ENCODE data around the gene PLOD2. TPM values are rescaled to one million over a fixed set of nuclear protein-coding genes. Genes with fewer than 3 reads are reported as not detected.
"Not testable (repeated sequence)": the region's sequence is repeated elsewhere in the genome, so short reads cannot be mapped to it uniquely, and the experiment has no call there.

PLOD2 gene
- polyA plus RNA-seq, 4 donors: 17.8 to 118 (median 21.5) TPM

GRCh38 chr3:146115619-146116018 is 45.4 kb downstream of the PLOD2 start:
- peaks cover 0 to 4% (median 2%) of the 10 kb centered on the region in 3 donors for H3K4me1 ChIP-seq (ENCODE audit: control insufficient read depth in 3 of 3, insufficient read depth in 2 of 3, low read depth in 1 of 3, low read length in 2 of 3)
- H3K27me3 ChIP-seq (ENCODE audit: control insufficient read depth in 3 of 3, insufficient read depth in 3 of 3, low read length in 3 of 3): no peaks in the 10 kb centered on the region
- WGBS, 3 donors: 66 to 93% (median 92%) methylated on average over 1 of the region's 1 CpG
- H3K27ac ChIP-seq (ENCODE audit: low read depth in 1 of 3, low read length in 2 of 3): no peak overlapping the region
- peaks cover 0 to 14% (median 5%) of the 10 kb centered on the region in 3 donors for H3K36me3 ChIP-seq (ENCODE audit: control insufficient read depth in 3 of 3, insufficient read depth in 2 of 3, low read depth in 1 of 3, low read length in 3 of 3)
- H3K4me3 ChIP-seq (ENCODE audit: low read depth in 1 of 3, low read length in 3 of 3): no peak overlapping the region
- FAIRE-seq (no peak), DNase-seq (no peak)
- peaks cover 0 to 10% of the 10 kb centered on the region in 2 donors for H3K9me3 ChIP-seq (ENCODE audit: control insufficient read depth in 2 of 2, insufficient read depth in 1 of 2, low read depth in 1 of 2, low read length in 1 of 2)

GRCh38 chr3:146113804-146114203 is 47.2 kb downstream of the PLOD2 start:
- not testable (repeated sequence) for H3K27ac ChIP-seq (ENCODE audit: low read depth in 1 of 3, low read length in 2 of 3); H3K4me1 ChIP-seq (ENCODE audit: control insufficient read depth in 3 of 3, insufficient read depth in 2 of 3, low read depth in 1 of 3, low read length in 2 of 3); H3K36me3 ChIP-seq (ENCODE audit: control insufficient read depth in 3 of 3, insufficient read depth in 2 of 3, low read depth in 1 of 3, low read length in 3 of 3); H3K4me3 ChIP-seq (ENCODE audit: low read depth in 1 of 3, low read length in 3 of 3); FAIRE-seq; H3K27me3 ChIP-seq (ENCODE audit: control insufficient read depth in 3 of 3, insufficient read depth in 3 of 3, low read length in 3 of 3); DNase-seq
- WGBS, 3 donors: 90 to 92% (median 91%) methylated on average over 12 of the region's 12 CpGs
- peaks cover 0 to 10% of the 10 kb centered on the region in 2 donors for H3K9me3 ChIP-seq (ENCODE audit: control insufficient read depth in 2 of 2, insufficient read depth in 1 of 2, low read depth in 1 of 2, low read length in 1 of 2)

- peak; percentile 23 for FAIRE-seq
- Histone ChIP-seq H3K9me3 (ENCODE audit: control insufficient read depth in 2 of 2, insufficient read depth in 1 of 2, low read depth in 1 of 2, low read length in 1 of 2) (peaks cover 0 to 10% of the 10 kb centered on the region in 2 donors), H3K27ac (ENCODE audit: low read depth in 1 of 3, low read length in 2 of 3) (no peak overlapping the region), H3K27me3 (ENCODE audit: control insufficient read depth in 3 of 3, insufficient read depth in 3 of 3, low read length in 3 of 3) (no peaks in the 10 kb centered on the region), H3K4me3 (ENCODE audit: low read depth in 1 of 3, low read length in 3 of 3) (no peak overlapping the region), H3K36me3 (ENCODE audit: control insufficient read depth in 3 of 3, insufficient read depth in 2 of 3, low read depth in 1 of 3, low read length in 3 of 3) (peaks cover 0 to 13% (median 0%) of the 10 kb centered on the region in 3 donors), H3K4me1 (ENCODE audit: control insufficient read depth in 3 of 3, insufficient read depth in 2 of 3, low read depth in 1 of 3, low read length in 2 of 3) (peaks cover 0 to 10% (median 2%) of the 10 kb centered on the region in 3 donors)
- DNase-seq: no peak
Measured at GRCh38 chr3:146111337-146111736, 49.6 kb downstream of the PLOD2 start.

GRCh38 chr3:146110161-146110560 is 50.8 kb downstream of the PLOD2 start:
- no peaks in the 10 kb centered on the region for H3K27me3 ChIP-seq (ENCODE audit: control insufficient read depth in 3 of 3, insufficient read depth in 3 of 3, low read length in 3 of 3)
- DNase-seq: no peak
- H3K4me1 ChIP-seq (ENCODE audit: control insufficient read depth in 3 of 3, insufficient read depth in 2 of 3, low read depth in 1 of 3, low read length in 2 of 3): peaks cover 0 to 10% (median 2%) of the 10 kb centered on the region in 3 donors
- H3K9me3 ChIP-seq (ENCODE audit: control insufficient read depth in 2 of 2, insufficient read depth in 1 of 2, low read depth in 1 of 2, low read length in 1 of 2): peaks cover 0 to 10% of the 10 kb centered on the region in 2 donors
- H3K27ac ChIP-seq (ENCODE audit: low read depth in 1 of 3, low read length in 2 of 3): no peak overlapping the region
- no peak overlapping the region for H3K4me3 ChIP-seq (ENCODE audit: low read depth in 1 of 3, low read length in 3 of 3)
- FAIRE-seq: peak; percentile 23
- H3K36me3 ChIP-seq (ENCODE audit: control insufficient read depth in 3 of 3, insufficient read depth in 2 of 3, low read depth in 1 of 3, low read length in 3 of 3): peaks cover 0 to 13% (median 0%) of the 10 kb centered on the region in 3 donors
- WGBS, 3 donors: 91 to 97% (median 96%) methylated on average over 1 of the region's 1 CpG

GRCh38 chr3:146106986-146107385 is 54.0 kb downstream of the PLOD2 start:
- Histone ChIP-seq H3K4me1 (ENCODE audit: control insufficient read depth in 3 of 3, insufficient read depth in 2 of 3, low read depth in 1 of 3, low read length in 2 of 3) (peaks cover 0 to 10% (median 2%) of the 10 kb centered on the region in 3 donors), H3K4me3 (ENCODE audit: low read depth in 1 of 3, low read length in 3 of 3) (no peak overlapping the region), H3K9me3 (ENCODE audit: control insufficient read depth in 2 of 2, insufficient read depth in 1 of 2, low read depth in 1 of 2, low read length in 1 of 2) (no peaks in the 10 kb centered on the region), H3K27ac (ENCODE audit: low read depth in 1 of 3, low read length in 2 of 3) (no peak overlapping the region), H3K27me3 (ENCODE audit: control insufficient read depth in 3 of 3, insufficient read depth in 3 of 3, low read length in 3 of 3) (no peaks in the 10 kb centered on the region), H3K36me3 (ENCODE audit: control insufficient read depth in 3 of 3, insufficient read depth in 2 of 3, low read depth in 1 of 3, low read length in 3 of 3) (peaks cover 0 to 8% (median 0%) of the 10 kb centered on the region in 3 donors)
- no peak for DNase-seq
- no peak for FAIRE-seq
- 77 to 94% (median 91%) methylated on average over 5 of the region's 5 CpGs for WGBS, 3 donors

- Histone ChIP-seq H3K27ac (ENCODE audit: low read depth in 1 of 3, low read length in 2 of 3) (no peak overlapping the region), H3K4me3 (ENCODE audit: low read depth in 1 of 3, low read length in 3 of 3) (no peak overlapping the region), H3K27me3 (ENCODE audit: control insufficient read depth in 3 of 3, insufficient read depth in 3 of 3, low read length in 3 of 3) (no peaks in the 10 kb centered on the region), H3K36me3 (ENCODE audit: control insufficient read depth in 3 of 3, insufficient read depth in 2 of 3, low read depth in 1 of 3, low read length in 3 of 3) (peaks cover 0 to 15% (median 3%) of the 10 kb centered on the region in 3 donors), H3K9me3 (ENCODE audit: control insufficient read depth in 2 of 2, insufficient read depth in 1 of 2, low read depth in 1 of 2, low read length in 1 of 2) (no peaks in the 10 kb centered on the region), H3K4me1 (ENCODE audit: control insufficient read depth in 3 of 3, insufficient read depth in 2 of 3, low read depth in 1 of 3, low read length in 2 of 3) (peaks cover 0 to 2% (median 0%) of the 10 kb centered on the region in 3 donors)
- no peak for FAIRE-seq
- 90 to 94% (median 92%) methylated on average over 3 of the region's 3 CpGs for WGBS, 3 donors
- no peak for DNase-seq
Measured at GRCh38 chr3:146104068-146104467, 56.9 kb downstream of the PLOD2 start.

- no peaks in the 10 kb centered on the region for H3K27me3 ChIP-seq (ENCODE audit: control insufficient read depth in 3 of 3, insufficient read depth in 3 of 3, low read length in 3 of 3)
- 76 to 91% (median 85%) methylated on average over 3 of the region's 3 CpGs for WGBS, 3 donors
- H3K36me3 ChIP-seq (ENCODE audit: control insufficient read depth in 3 of 3, insufficient read depth in 2 of 3, low read depth in 1 of 3, low read length in 3 of 3): peaks cover 0 to 9% (median 3%) of the 10 kb centered on the region in 3 donors
- no peak overlapping the region for H3K27ac ChIP-seq (ENCODE audit: low read depth in 1 of 3, low read length in 2 of 3)
- peaks cover 0 to under 1% of the 10 kb centered on the region in 2 donors for H3K9me3 ChIP-seq (ENCODE audit: control insufficient read depth in 2 of 2, insufficient read depth in 1 of 2, low read depth in 1 of 2, low read length in 1 of 2)
- DNase-seq: no peak
- no peak for FAIRE-seq
- no peaks in the 10 kb centered on the region for H3K4me1 ChIP-seq (ENCODE audit: control insufficient read depth in 3 of 3, insufficient read depth in 2 of 3, low read depth in 1 of 3, low read length in 2 of 3)
- H3K4me3 ChIP-seq (ENCODE audit: low read depth in 1 of 3, low read length in 3 of 3): no peak overlapping the region
Measured at GRCh38 chr3:146102885-146103284, 58.1 kb downstream of the PLOD2 start.

GRCh38 chr3:146101538-146101937 is 59.4 kb downstream of the PLOD2 start:
- Histone ChIP-seq H3K27me3 (ENCODE audit: control insufficient read depth in 3 of 3, insufficient read depth in 3 of 3, low read length in 3 of 3) (no peaks in the 10 kb centered on the region), H3K27ac (ENCODE audit: low read depth in 1 of 3, low read length in 2 of 3) (no peak overlapping the region), H3K4me3 (ENCODE audit: low read depth in 1 of 3, low read length in 3 of 3) (no peak overlapping the region), H3K36me3 (ENCODE audit: control insufficient read depth in 3 of 3, insufficient read depth in 2 of 3, low read depth in 1 of 3, low read length in 3 of 3) (peaks cover 0 to 11% (median 3%) of the 10 kb centered on the region in 3 donors), H3K9me3 (ENCODE audit: control insufficient read depth in 2 of 2, insufficient read depth in 1 of 2, low read depth in 1 of 2, low read length in 1 of 2) (peaks cover 0 to 2% of the 10 kb centered on the region in 2 donors), H3K4me1 (ENCODE audit: control insufficient read depth in 3 of 3, insufficient read depth in 2 of 3, low read depth in 1 of 3, low read length in 2 of 3) (no peaks in the 10 kb centered on the region)
- no peak for FAIRE-seq
- no peak for DNase-seq
- WGBS, 3 donors: 91 to 94% (median 94%) methylated on average over 2 of the region's 2 CpGs

- Histone ChIP-seq H3K4me3 (ENCODE audit: low read depth in 1 of 3, low read length in 3 of 3) (no peak overlapping the region), H3K36me3 (ENCODE audit: control insufficient read depth in 3 of 3, insufficient read depth in 2 of 3, low read depth in 1 of 3, low read length in 3 of 3) (peaks cover 0 to 11% (median 3%) of the 10 kb centered on the region in 3 donors), H3K27ac (ENCODE audit: low read depth in 1 of 3, low read length in 2 of 3) (no peak overlapping the region), H3K9me3 (ENCODE audit: control insufficient read depth in 2 of 2, insufficient read depth in 1 of 2, low read depth in 1 of 2, low read length in 1 of 2) (peaks cover 0 to 2% of the 10 kb centered on the region in 2 donors), H3K27me3 (ENCODE audit: control insufficient read depth in 3 of 3, insufficient read depth in 3 of 3, low read length in 3 of 3) (no peaks in the 10 kb centered on the region), H3K4me1 (ENCODE audit: control insufficient read depth in 3 of 3, insufficient read depth in 2 of 3, low read depth in 1 of 3, low read length in 2 of 3) (no peaks in the 10 kb centered on the region)
- FAIRE-seq: no peak
- DNase-seq: no peak
Measured at GRCh38 chr3:146100825-146101444, 60.0 kb downstream of the PLOD2 start.
